HG02938 (cell line): Measurements from ENCODE around the gene ABCB8.

ENCODE experiments used
- ATAC-seq: cut with Tn5 transposase; IDR thresholded peaks from one replicate; pipeline ENCODE4 v1.9.1; 2021; ENCODE audit warnings: mild to moderate bottlenecking, moderate library complexity; ENCODE audit not compliant: unreplicated experiment

ABCB8 gene

DNA sequence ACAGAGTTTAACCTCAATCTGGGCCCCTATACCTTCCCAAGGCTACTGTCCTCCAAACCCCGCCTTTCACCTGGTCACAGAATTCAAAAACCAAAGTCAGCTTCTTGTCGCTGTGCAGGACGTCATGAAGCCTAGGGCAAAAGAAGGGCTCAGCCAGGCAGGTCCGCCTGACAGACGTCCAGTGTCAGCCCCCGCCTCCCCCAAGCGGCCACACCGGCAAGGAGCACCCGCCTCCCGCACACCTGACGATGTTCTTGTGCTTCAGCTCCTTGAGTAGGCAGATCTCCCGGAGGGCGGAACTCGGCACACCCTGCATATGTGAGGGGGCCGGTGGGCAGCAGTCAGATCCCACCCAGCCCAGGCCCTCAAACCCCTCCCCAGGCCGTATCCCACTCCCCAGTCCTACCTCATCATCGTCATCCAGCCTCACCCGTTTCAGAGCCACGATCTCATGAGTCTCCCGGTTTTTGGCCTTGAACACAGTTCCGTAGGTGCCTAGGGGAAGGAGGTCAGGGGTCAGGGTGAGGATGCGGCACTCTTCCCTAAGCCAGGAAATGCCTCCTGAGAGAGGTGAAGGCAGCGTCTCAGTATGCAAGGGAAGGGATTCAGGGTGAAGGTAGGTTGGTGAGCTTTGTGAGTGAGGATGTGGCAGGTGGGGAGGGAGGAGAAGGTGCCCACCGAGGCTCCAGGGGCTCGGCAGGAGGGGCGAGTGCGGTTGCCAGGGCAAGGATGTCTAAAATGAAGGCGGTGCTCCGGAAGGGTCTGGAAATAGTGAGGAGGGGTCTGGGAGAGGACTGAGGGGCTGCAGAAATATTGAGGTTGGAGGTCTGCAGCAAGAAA is 28.6 kb downstream of the ABCB8 start:
- no peak for ATAC-seq

GRCh38 chr7:151057506-151057988 is 29.3 kb downstream of the ABCB8 start, which contains the start of gene CDK5:
CDK5 (minus strand) TSS chr7:151057897; CDS start chr7:151057848, 49 bp downstream.
- peak; percentile 6 for ATAC-seq

GRCh38 chr7:151057989-151058780 is 29.9 kb downstream of the ABCB8 start:
- ATAC-seq = peak; percentile 89

DNA sequence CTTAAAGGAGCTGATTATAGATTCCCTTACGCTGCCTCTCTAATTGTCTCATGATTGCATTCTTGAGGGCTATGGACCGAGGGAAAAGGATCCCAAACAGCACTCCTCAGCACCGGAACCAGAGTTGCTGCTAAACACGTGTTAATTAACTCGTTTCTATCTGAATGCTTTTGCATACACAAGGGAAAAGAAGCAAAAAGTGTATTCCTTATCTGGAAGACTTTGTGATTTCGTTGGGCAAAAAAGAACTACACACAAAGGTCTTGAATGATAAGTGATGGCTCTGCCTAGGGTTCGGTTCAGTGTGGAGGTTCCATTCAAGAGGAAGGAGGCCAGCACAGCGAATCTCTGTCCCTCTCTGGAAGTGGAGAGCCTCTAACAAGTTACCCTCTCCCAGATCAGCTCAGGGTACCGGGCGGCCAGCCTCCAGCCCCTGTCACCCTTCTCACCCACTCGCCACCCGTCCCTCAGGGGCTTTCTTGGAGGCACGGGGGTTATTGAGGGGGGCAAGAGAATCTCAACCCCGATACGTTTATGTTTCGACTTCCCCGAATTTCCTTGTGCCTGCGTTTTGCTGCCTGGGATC is 30.6 kb downstream of the ABCB8 start:
- no peak for ATAC-seq

DNA sequence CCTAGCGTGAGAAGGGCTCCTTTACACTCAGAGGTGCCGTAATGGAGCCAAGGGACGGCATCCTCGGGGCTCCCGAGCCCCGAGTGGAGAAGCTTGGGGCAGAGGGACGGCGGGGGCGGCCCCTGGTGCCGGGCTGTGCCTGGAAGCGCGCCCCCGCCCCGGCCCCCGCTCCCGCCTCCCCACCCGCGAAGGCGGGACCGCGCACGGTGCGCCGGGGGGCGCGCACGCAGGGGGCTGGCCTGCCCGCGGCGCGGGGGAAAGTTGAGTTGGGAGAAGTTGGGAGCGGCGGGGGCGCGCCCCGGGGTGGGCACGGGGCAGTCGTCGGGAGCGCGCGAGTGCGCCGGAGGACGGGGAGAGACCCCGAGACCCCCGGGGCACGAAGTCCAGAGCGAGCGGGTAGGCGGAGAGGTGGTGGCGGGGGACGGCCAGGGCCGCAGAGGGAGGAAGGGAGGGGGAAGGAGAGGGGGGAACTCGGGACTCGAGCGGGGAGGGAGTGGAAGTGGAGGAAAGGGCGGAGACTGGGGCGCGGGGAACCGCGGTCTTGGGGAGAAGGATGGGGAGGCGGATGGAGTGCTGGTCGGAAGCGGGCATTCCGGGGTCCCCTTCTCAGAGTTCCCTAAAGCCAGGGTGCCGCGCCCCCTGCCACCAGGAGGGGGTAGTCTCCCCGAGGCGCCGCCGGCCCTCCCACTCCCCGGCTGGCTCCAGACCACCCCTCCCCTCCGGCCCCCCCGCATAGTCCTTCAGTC is 31.3 kb downstream of the ABCB8 start, which contains the start of gene SLC4A2:
Gene SLC4A2, plus strand, starts transcription at position 223 of the 746 bp plus-strand sequence. CDS start 2,399 bp downstream, outside the sequence.
- ATAC-seq = peak; percentile 22

DNA sequence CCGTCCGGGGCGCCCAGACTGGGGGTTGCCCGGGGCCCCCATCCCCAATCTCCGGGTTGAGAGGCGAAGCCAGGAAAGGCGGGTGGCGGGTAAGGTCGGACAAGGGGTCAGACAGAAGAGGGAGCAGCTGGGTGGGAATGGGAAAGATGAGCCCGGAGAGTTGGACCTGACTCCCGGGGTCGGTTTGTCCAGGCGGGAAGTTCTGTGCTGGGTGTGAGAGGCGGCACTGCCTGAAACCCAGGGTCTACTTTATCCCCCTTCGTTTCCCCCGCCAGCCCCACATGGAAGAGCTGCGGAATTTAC is 31.8 kb downstream of the ABCB8 start:
- no peak for ATAC-seq

DNA sequence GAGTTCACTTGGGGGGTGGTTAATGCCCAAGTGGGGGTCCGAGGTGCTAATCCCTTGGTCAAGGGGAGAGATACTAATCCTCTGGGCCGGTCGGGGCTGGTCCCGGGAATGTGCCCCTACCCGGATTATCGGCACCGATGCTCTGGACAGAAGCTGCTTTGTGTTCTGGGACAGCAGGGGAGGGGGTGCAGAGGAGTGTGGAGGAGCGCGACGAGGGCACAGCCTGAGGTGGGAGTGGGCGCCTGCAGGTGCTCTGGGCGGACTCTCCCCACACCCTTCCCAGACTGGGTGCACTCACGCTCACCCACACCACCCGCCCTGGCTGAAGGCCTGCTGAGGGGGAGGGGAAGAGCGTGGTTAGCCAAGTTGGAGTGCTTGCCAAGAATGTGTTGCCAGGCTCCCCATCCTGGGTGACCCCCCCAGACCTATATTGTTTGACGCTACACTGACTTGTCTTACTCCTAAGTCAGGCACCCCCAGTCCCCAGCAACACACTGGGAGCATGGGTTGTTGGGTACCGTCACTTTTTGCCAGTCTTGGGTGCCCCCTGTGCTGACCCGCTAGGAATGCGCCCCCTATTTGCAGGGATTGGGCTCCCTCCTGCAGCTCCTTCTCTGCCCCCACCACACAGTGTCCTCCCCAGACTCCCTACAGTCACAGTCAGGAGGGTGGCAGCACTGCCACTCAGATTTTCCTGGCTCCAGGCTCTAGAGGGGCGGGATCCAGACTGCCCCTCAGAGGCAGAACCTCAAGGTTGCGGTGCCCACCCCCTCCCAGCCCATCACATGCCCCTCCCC is 32.4 kb downstream of the ABCB8 start:
- no peak for ATAC-seq

DNA sequence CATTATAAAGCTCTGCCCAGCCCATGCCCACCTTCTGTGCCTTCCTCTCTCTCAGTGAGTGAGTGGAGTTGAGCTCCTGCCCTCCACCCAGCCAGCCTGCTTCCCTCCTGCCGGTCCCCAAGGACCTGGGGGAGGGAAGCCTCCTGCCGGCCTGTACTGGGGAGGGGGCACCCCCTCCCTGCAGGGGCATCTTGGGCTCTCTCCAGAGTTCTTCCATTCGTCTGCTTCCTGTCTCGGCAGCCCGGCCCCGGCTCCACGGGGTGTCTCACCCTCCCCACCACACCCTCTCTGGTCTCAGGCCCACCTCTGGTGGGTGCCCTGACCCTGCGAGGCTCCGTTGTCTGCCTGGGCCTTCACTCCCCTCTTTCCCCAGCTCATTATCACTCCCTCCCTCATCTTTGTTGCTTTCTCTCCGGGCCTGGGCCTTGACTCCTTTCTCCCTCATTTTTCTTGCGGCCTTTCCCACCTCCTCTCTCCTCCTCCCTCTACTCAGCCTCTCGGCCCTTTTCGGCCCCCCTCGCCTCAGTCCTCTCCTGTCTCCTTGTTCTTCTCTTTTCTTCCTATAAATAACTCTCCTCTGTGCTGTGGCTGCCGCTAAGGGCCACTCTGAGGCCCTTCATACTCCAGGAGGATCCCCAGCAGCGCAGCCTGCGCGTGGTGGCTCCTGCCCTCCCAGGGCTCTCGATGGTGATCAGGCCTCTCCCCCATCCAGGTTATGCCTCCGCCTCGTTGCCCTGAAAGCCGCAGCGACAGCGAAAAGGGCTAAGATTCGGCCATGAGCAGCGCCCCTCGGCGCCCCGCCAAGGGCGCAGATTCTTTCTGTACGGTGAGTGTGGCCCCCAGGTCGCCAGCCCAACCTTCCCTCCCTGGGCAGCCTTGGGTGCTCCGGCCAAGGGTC is 33.2 kb downstream of the ABCB8 start:
- no peak for ATAC-seq

DNA sequence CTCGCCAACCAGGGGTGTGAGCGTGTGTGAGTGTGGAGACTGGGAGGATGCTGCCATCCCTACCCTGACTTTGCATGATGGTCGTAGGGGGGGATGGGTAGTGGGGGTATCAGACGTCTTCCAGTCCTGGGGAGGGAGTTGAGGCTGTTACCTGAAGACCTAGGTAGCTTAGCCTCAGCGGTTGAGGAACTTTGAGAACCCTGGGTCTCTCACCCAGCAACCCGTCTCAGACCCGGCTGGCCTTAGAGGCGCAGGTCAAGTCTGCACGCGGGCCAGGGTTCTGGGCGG is 33.8 kb downstream of the ABCB8 start:
- no peak for ATAC-seq

DNA sequence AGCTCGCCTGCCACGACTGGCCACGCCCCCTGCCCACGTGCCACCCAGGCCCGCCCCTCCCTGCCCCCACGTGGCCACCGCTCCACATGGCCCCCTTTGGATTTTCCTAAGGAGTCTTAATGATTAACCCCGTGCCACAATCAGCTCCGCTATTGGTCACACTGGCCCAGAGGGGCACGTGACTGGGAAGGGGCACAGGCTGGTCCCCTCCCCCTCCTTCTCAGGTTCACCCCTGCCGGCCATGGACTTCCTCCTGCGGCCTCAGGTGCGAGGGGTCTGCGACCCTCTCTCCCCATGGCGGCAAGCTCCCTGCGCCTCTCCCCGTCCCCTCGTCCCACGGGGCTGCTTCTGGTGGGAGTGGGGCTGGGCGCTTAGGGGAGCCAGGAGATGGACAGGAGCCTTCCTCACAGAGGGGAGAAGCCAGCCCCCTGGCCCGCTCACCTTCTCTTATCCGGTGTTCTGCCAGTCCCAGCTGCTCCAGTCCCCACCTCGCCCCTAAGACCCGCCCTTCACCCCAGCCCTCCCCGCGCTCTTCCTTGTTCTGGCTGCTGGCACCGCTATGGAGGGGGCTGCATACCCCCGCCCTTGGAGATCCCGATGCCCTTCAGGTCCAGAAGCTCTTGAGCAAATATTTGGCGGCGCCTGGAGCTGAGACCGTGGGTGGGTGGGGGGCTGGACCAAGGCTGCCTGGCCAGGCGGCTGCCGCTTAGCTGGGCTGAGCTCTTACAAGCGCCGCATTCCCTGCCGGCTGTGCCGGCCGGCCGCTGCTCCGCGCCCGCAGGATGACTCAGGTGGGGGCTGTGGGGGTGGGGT is 34.4 kb downstream of the ABCB8 start:
- ATAC-seq = no peak

- no peak for ATAC-seq
These were observed 34.9 kb downstream of the ABCB8 start for GRCh38 chr7:151063212-151063561.

DNA sequence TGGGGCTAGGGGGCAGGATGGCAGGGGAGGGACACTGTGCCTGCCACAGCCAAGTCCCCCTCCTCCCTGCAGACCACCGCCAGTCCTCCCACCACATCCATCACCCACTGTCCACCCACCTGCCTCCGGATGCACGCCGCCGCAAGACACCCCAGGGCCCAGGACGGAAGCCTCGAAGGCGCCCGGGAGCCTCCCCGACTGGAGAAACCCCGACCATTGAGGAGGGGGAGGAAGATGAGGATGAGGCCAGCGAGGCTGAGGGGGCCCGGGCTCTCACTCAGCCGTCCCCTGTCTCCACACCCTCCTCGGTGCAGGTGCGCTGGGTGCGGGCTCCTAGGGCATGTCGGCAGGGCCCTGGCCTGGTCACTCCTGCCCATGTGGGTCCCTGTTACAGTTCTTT is 36.2 kb downstream of the ABCB8 start:
- ATAC-seq = no peak

GRCh38 chr7:151064993-151065392 is 36.7 kb downstream of the ABCB8 start:
- ATAC-seq = no peak

GRCh38 chr7:151065516-151065915 is 37.3 kb downstream of the ABCB8 start:
- ATAC-seq = no peak

- no peak for ATAC-seq
These were observed 38.2 kb downstream of the ABCB8 start for GRCh38 chr7:151066273-151066974.

GRCh38 chr7:151068069-151068773 is 40.0 kb downstream of the ABCB8 start:
- no peak for ATAC-seq

GRCh38 chr7:151069841-151070573 is 41.8 kb downstream of the ABCB8 start:
- ATAC-seq = no peak
